ENCODE results near the gene PRKACG.
"Not testable (repeated sequence)": the region's sequence is repeated elsewhere in the genome, so short reads cannot be mapped to it uniquely, and the experiment has no call there.

PRKACG gene

DNA sequence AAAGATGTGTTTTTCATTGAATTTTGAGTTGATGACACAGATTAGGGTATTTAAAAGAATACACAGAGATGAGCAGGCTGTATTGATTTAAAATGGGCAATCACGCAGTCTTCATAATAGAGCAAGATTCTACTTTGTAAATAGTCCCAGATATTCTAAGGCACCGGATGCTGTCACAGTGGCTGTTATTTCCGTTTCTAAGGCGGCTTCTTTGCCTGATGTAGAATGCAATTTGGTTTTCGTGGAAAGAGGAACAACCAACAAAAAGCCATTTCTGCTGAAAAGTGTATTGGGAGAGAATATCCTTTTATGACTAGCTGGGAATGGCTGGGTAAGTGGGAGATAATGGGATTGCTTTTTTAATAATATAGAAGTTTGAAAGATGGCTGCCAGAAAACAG lies 17.5 kb downstream of the PRKACG start:
- ChIA-PET CTCF (interaction anchor here (1.4 to 2.2 kb wide), 2 partner anchors 8 to 414 kb away, joined by 4 to 6 read pairs; no protein-coding TSS in a partner anchor), POLR2A (no interaction called here)
- TF ChIP-seq, protein P1, sequence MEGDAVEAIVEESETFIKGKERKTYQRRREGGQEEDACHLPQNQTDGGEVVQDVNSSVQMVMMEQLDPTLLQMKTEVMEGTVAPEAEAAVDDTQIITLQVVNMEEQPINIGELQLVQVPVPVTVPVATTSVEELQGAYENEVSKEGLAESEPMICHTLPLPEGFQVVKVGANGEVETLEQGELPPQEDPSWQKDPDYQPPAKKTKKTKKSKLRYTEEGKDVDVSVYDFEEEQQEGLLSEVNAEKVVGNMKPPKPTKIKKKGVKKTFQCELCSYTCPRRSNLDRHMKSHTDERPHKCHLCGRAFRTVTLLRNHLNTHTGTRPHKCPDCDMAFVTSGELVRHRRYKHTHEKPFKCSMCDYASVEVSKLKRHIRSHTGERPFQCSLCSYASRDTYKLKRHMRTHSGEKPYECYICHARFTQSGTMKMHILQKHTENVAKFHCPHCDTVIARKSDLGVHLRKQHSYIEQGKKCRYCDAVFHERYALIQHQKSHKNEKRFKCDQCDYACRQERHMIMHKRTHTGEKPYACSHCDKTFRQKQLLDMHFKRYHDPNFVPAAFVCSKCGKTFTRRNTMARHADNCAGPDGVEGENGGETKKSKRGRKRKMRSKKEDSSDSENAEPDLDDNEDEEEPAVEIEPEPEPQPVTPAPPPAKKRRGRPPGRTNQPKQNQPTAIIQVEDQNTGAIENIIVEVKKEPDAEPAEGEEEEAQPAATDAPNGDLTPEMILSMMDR (IDR thresholded peaks at IDR 0.05; ENCODE audit: insufficient read depth, low read length, missing control alignments) = no peak
- no peak overlapping the region for H3K4me3 ChIP-seq (ENCODE audit: low read depth, low read length)
- DNase-seq (ENCODE audit: low read depth, low spot score) = no peak

DNA sequence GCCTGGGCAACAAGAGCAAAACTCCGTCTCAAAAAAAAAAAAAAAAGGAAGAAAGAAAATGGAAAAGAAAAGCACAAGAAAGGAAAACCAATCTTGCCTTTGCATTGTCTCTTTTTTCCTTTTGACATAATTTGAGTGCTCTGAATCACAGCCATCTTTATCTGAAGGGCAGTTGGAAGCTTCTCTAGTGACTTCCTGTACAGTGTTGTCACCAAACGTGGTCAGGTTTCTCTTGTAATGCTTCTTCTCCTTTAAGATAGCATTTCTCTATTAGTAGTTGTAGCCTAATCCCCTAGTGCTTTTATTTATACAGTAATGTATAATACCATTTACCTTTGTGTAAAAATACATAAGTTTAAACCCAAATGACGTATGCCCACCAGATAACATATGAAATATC lies 18.1 kb downstream of the PRKACG start:
- POLR2A ChIA-PET = no interaction called here
- H3K4me3 ChIP-seq (ENCODE audit: low read depth, low read length) = no peak overlapping the region
- no peak for DNase-seq (ENCODE audit: low read depth, low spot score)
- CTCF ChIA-PET = interaction anchor here (1.4 kb wide), 1 partner anchor 9 kb away, joined by 4 read pairs; no protein-coding TSS in a partner anchor
- TF ChIP-seq, protein P1 (IDR thresholded peaks at IDR 0.05; ENCODE audit: insufficient read depth, low read length, missing control alignments) = no peak

DNA sequence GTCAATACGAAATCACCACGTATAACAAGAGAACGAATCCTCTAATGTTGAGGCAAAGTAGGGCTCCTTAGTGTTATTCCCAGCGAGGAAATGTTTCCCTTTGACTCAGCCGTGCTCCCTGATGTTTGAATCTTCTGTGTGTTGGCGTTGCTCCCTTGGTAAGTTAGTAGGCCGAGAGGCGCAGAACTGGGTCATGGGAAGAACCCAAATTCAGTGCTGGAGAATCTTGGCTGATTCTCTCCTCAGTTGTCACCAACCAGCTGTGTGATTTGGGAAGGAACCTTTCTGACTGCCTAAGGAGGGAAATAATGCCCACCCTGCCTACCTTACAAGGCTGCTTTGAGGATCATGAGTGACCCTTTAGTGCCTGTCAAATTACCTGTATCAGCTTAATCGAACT lies 22.5 kb downstream of the PRKACG start:
- CTCF ChIA-PET = no interaction called here
- DNase-seq (ENCODE audit: low read depth, low spot score) = no peak
- TF ChIP-seq, protein P1 (IDR thresholded peaks at IDR 0.05; ENCODE audit: insufficient read depth, low read length, missing control alignments) = no peak

DNA sequence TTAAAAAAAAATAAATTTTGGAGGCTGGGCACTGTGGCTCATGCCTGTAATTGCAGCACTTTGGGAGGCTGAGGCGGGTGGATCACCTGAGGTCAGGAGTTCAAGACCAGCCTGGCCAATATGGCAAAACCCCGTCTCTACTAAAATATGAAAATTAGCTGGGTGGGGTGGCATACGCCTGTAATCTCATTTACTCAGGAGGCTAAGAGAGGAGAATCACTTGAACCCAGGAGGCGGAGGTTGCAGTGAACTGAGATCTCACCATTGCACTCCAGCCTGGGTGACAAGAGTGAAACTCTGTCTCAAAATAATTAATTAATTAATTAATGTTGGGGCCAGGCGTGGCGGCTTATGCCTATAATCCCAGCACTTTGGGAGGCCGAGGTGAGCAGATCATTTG lies 27.0 kb downstream of the PRKACG start:
- H3K4me3 ChIP-seq (ENCODE audit: low read depth, low read length); CTCF ChIA-PET; POLR2A ChIA-PET; DNase-seq (ENCODE audit: low read depth, low spot score): not testable (repeated sequence)

More for the DNA sequence above, 22.5 kb downstream of the PRKACG start:
- H3K4me3 ChIP-seq (ENCODE audit: low read depth, low read length) = no peak overlapping the region
- POLR2A ChIA-PET = no interaction called here

DNA sequence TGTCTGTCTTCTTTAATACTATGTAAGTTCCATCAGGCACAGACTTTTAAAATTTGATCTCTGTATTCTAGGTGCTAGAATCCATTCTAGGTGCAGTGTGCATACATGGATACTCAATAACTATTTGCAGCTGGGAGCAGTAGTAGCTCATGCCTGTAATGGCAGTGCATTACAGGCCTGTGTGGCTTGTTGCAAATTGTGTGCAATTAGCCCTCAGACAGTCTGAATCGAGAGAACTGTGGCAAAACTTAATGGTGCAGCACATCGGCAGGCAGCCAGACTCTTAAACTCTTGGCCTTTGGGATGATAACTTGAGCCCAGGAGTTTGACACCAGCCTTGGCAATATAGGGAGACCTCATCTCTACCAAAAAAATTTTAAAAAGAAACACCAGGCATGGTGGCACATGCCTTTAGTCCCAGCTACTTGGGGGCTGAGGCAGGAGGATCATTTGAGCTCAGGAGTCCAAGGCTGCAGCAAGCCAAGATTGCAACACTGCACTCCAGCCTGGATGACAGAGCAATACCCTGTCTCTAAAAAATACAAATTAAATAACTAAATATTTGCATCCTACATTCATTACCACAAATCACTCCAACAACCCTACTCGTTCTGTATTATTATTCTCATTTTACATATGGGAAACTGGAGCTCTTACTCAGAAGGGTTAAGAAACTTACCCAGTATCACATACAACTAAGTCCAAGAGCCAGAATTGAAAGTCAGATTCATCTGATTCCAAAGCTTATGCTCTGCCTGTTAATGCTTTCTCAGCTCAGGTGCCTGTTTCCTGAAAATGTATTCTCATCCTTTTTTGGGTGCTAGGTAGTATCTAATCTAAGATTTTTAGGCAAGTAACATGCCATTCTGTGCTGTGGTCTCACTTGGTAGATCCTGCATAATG lies 30.1 kb downstream of the PRKACG start:
- CTCF ChIA-PET = interaction anchor here (1.1 kb wide), 1 partner anchor 400 kb away, joined by 3 read pairs; no protein-coding TSS in a partner anchor
- no peak overlapping the region for H3K4me3 ChIP-seq (ENCODE audit: low read depth, low read length)
- POLR2A ChIA-PET = no interaction called here
- TF ChIP-seq, protein P1 (IDR thresholded peaks at IDR 0.05; ENCODE audit: insufficient read depth, low read length, missing control alignments) = no peak
- no peak for DNase-seq (ENCODE audit: low read depth, low spot score)

DNA sequence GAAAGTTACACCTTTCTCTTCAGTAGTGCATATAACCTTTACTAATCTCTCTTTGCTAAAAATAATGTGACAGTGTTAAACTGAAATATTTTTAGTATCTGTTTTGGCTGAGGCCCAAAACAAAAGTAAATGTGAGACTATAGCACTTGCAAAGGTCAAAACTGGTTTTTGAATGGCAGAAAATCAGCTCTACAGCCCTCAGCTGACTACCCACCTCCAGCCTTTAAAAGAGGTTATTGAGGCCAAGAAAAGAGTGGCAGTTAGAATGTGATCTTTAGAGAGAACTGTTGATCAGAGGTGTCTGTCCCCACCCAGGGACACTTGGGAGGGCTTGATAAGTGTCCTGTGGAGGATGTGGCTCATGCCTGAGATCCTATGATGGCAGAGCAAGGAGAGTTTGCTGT lies 30.9 kb downstream of the PRKACG start:
- H3K4me3 ChIP-seq (ENCODE audit: low read depth, low read length) = no peak overlapping the region
- ChIA-PET CTCF (no interaction called here), POLR2A (no interaction called here)
- DNase-seq (ENCODE audit: low read depth, low spot score) = no peak
- TF ChIP-seq, protein P1 (IDR thresholded peaks at IDR 0.05; ENCODE audit: insufficient read depth, low read length, missing control alignments) = no peak
